Transverse colon (tissue), 4 donors: ENCODE measurements around the gene RAB5IF. TPM values are rescaled to one million over a fixed set of nuclear protein-coding genes. Genes with fewer than 3 reads are reported as not detected.
"Not testable (repeated sequence)": the region's sequence is repeated elsewhere in the genome, so short reads cannot be mapped to it uniquely, and the experiment has no call there.

Experiments used
- DNase-seq: peaks from one replicate; pipeline ENCODE4 v3.0.0-alpha.2; 2019
- H3K27ac ChIP-seq, 4 donors: fragments of 200-600 bp; sonication (generic); 2 replicates each; pipeline ENCODE4 v1.5.1; 2016 to 2018; ENCODE audit warnings: inconsistent platforms in 4 of 4
- H3K27me3 ChIP-seq: fragments of 200-600 bp; sonication (generic); 2 replicates; pipeline ENCODE4 v1.5.1; 2017; ENCODE audit warnings: inconsistent platforms
- H3K36me3 ChIP-seq, 4 donors: fragments of 200-600 bp; sonication (generic); 2 replicates each; pipeline ENCODE4 v1.5.1; 2017 to 2019; ENCODE audit warnings: inconsistent platforms in 4 of 4
- H3K4me1 ChIP-seq, 4 donors: fragments of 200-600 bp; sonication (generic); 2 replicates each; pipeline ENCODE4 v1.5.1; 2017 to 2020; ENCODE audit warnings: inconsistent platforms in 4 of 4
- H3K4me3 ChIP-seq, 4 donors: fragments of 200-600 bp; sonication (generic); 1 replicate in 1 of 4; 2 replicates in 3 of 4; pipeline versions ENCODE4 v1.5.1 to v1.6.1; 2017 to 2019; ENCODE audit warnings: inconsistent platforms in 4 of 4
- H3K9me3 ChIP-seq, 2 donors: fragments of 200-600 bp; sonication (generic); 2 replicates each; pipeline ENCODE4 v1.5.1; 2017 to 2019; ENCODE audit warnings: inconsistent platforms in 2 of 2
- EP300 ChIP-seq: sonication (generic); formaldehyde crosslinking; IDR thresholded peaks from one replicate; pipeline ENCODE4 v1.6.1; 2017; ENCODE audit warnings: antibody characterized with exemption, low read depth
- POLR2A ChIP-seq: fragments of 450-650 bp; IDR thresholded peaks from one replicate; pipeline ENCODE4 v1.6.1; 2016; ENCODE audit warnings: antibody characterized with exemption, mild to moderate bottlenecking, moderate library complexity
- POLR2AphosphoS5 ChIP-seq, 3 donors: sonication (generic); formaldehyde crosslinking; IDR thresholded peaks; one replicate each; pipeline ENCODE4 v1.6.1; 2016; ENCODE audit warnings: antibody characterized with exemption in 3 of 3
- WGBS, 2 donors: methylation state at CpG; one replicate each; pipeline ENCODE4 v1.1.5; 2018; ENCODE audit warnings: low coverage in 1 of 2; 5-methylcytosine and 5-hydroxymethylcytosine counted together
- in situ Hi-C, 4 donors: fragments of 200-750 bp; cut with MboI; loops; one replicate each; pipeline versions ENCODE4 v1.15.0 to v1.15.1; 2017; ENCODE audit warnings: low sequenced_read_pairs in 3 of 4, low pct_ligation_motif_present in 1 of 4, low pct_unique_long_range_greater_than_20kb in 1 of 4
- intact Hi-C: fragments of 100-400 bp; cut with DNase I; formaldehyde crosslinking; loops from one replicate; pipeline ENCODE4 v1.15.1; 2023; ENCODE audit warnings: low total_unique reads
- total RNA-seq, 4 donors: library from RNA; depleted of rRNA; stranded (reverse); fragments of >200 nt; gene quantifications; one replicate each; pipeline ENCODE4 v1.1.0, GENCODE V29; 2016
- TF ChIP-seq, protein P1 (sequence below), 5 experiments: fragments of 200-600 bp in 3 of 5; fragments of 450-650 bp in 2 of 5; sonication (generic) in 3 of 5; IDR thresholded peaks; 1 replicate in 2 of 5; 2 replicates in 3 of 5; pipeline ENCODE4 v1.5.1; 2016 to 2017; ENCODE audit warnings: antibody characterized with exemption in 5 of 5, inconsistent platforms in 3 of 5, mild to moderate bottlenecking in 2 of 5, moderate library complexity in 1 of 5

Gene RAB5IF, protein sequence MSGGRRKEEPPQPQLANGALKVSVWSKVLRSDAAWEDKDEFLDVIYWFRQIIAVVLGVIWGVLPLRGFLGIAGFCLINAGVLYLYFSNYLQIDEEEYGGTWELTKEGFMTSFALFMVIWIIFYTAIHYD
- 100 to 1,000 TPM in 2 of 4 donors, 10 to 100 TPM in 2; 42.2 to 136 (median 102) TPM for total RNA-seq

GRCh38 chr20:36605399-36606157 is at the start of gene RAB5IF:
Gene RAB5IF (plus strand): TSS chr20:36605779. CDS start chr20:36605952, 173 bp downstream.
- H3K36me3 ChIP-seq: peaks cover 0 to 17% (median 7%) of the 10 kb centered on the region in 4 donors
- no peaks in the 10 kb centered on the region for H3K27me3 ChIP-seq
- H3K27ac ChIP-seq: peak within 1 kb of the TSS; percentile 90 to 98 (median 93)
- TF ChIP-seq, protein P1, sequence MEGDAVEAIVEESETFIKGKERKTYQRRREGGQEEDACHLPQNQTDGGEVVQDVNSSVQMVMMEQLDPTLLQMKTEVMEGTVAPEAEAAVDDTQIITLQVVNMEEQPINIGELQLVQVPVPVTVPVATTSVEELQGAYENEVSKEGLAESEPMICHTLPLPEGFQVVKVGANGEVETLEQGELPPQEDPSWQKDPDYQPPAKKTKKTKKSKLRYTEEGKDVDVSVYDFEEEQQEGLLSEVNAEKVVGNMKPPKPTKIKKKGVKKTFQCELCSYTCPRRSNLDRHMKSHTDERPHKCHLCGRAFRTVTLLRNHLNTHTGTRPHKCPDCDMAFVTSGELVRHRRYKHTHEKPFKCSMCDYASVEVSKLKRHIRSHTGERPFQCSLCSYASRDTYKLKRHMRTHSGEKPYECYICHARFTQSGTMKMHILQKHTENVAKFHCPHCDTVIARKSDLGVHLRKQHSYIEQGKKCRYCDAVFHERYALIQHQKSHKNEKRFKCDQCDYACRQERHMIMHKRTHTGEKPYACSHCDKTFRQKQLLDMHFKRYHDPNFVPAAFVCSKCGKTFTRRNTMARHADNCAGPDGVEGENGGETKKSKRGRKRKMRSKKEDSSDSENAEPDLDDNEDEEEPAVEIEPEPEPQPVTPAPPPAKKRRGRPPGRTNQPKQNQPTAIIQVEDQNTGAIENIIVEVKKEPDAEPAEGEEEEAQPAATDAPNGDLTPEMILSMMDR (IDR thresholded peaks at IDR 0.05): peak; percentile 83 to 99 (median 89)
- TF ChIP-seq POLR2AphosphoS5 (IDR thresholded peaks at IDR 0.05) (peak; percentile 89 to 95 (median 93)), EP300 (no peak), POLR2A (peak; percentile 88)
- H3K4me1 ChIP-seq: peaks cover 8 to 26% (median 20%) of the 10 kb centered on the region in 4 donors
- in situ Hi-C loops: loop anchor here in 3 of 4 donors (10.0 to 25.0 kb wide), 2 partner anchors 51 to 282 kb away; partner anchors contain the start of gene TLDC2 (in 1 of the 3)
- peak; percentile 99 for DNase-seq
- WGBS, 2 donors: 0% methylated on average over 56 of the region's 90 CpGs; no CpG with 5 or more reads in 1 of the 2 donors
- intact Hi-C loops: loop anchor here (10.0 kb wide), 1 partner anchor 149 kb away; no protein-coding TSS in a partner anchor
- H3K9me3 ChIP-seq: no peaks in the 10 kb centered on the region
- H3K4me3 ChIP-seq: peak within 1 kb of the TSS; percentile 44 to 97 (median 90)

DNA sequence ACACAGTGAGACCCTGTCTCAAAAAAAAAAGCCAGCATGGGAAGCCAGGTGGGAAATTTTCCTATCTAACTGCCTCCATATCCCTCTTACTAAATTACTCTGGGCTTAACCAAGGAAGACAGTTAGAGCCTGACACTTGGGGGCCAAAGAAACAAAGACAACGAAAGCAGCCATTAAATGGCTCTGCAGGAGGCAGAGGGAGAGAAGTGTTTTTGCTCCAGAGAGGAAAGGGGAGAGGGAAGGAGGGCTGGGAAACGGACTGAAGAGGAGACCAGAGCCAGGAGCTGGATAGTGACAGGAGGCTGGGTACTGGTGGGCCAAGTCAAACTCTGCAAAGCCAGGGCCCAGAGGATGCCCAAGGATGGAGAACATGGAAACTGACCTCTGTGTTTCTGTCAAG is 42.9 kb upstream of the RAB5IF start:
- intact Hi-C loops: no loop called here
- no peak overlapping the region for H3K27ac ChIP-seq

DNA sequence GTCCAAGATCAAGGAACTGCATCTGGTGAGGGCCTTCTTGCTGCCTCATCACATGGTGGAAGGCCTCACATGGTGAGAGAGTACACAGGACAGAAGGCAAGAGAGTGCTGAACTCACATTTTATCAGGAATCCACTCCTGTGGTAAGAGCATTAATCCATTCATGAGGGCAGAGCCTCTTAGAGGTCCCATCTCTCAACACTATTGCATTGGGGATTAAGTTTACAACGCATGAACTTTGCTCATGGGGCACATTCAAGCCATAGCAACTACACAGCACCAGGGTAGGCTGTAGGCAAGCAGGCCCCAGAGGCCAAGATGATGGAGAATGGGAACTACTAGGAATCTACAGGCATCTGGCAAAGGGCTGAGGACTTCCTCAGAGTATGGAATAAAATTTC is 42.2 kb upstream of the RAB5IF start:
- intact Hi-C loops: no loop called here
- no peak overlapping the region for H3K27ac ChIP-seq

More for the DNA sequence above, 42.9 kb upstream of the RAB5IF start:
- Histone ChIP-seq H3K36me3 (no peaks in the 10 kb centered on the region), H3K4me1 (no peaks in the 10 kb centered on the region), H3K4me3 (no peak overlapping the region), H3K27me3 (no peaks in the 10 kb centered on the region), H3K9me3 (no peaks in the 10 kb centered on the region)
- 40 to 92% methylated on average over 1 to 2 of the region's 2 CpGs for whole genome bisulfite sequencing, 2 donors
- TF ChIP-seq, protein P1 (IDR thresholded peaks at IDR 0.05): no peak
- DNase-seq: no peak
- in situ Hi-C loops: loop anchor here in 1 of 4 donors (25.0 kb wide), 1 partner anchor 200 kb away; the partner anchor contains the start of gene DSN1

DNA sequence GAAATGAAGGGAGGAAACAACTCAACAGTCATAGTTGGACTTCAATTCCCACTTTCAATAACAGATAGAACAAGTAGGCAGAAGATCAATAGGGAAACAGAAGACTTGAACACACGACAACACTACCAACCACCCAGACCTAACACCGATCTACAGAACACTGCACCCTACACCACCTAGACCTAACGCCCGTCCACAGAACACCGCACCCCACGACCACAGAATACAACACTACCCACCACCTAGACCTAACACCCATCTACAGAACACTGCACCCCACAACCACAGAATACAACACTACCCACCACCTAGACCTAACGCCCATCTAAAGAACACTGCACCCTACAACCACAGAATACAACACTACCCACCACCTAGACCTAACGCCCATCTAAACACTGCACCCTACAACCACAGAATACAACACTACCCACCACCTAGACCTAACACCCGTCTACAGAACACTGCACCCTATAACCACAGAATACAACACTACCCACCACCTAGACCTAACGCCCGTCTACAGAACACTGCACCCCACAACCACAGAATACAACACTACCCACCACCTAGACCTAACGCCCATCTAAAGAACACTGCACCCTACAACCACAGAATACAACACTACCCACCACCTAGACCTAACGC is 41.4 kb upstream of the RAB5IF start:
- WGBS, 2 donors: 85 to 88% methylated on average over 8 to 13 of the region's 13 CpGs
- H3K4me1 ChIP-seq, H3K4me3 ChIP-seq, H3K9me3 ChIP-seq, intact Hi-C loops, H3K27ac ChIP-seq, DNase-seq, H3K27me3 ChIP-seq, H3K36me3 ChIP-seq: not testable (repeated sequence)
- in situ Hi-C loops: loop anchor here in 1 of 4 donors (25.0 kb wide), 1 partner anchor 198 kb away; the partner anchor contains the start of gene DSN1

More for the DNA sequence above, 42.2 kb upstream of the RAB5IF start:
- Histone ChIP-seq H3K4me1 (no peaks in the 10 kb centered on the region), H3K9me3 (no peaks in the 10 kb centered on the region), H3K4me3 (no peak overlapping the region), H3K27me3 (no peaks in the 10 kb centered on the region), H3K36me3 (no peaks in the 10 kb centered on the region)
- in situ Hi-C loops: loop anchor here in 1 of 4 donors (25.0 kb wide), 1 partner anchor 199 kb away; the partner anchor contains the start of gene DSN1
- DNase-seq: no peak
- WGBS, 2 donors: 67% methylated on average over 1 of the region's 1 CpG; no CpG with 5 or more reads in 1 of the 2 donors
- TF ChIP-seq EP300 (no peak), POLR2A (no peak), POLR2AphosphoS5 (IDR thresholded peaks at IDR 0.05) (no peak)
- TF ChIP-seq, protein P1 (IDR thresholded peaks at IDR 0.05): no peak

DNA sequence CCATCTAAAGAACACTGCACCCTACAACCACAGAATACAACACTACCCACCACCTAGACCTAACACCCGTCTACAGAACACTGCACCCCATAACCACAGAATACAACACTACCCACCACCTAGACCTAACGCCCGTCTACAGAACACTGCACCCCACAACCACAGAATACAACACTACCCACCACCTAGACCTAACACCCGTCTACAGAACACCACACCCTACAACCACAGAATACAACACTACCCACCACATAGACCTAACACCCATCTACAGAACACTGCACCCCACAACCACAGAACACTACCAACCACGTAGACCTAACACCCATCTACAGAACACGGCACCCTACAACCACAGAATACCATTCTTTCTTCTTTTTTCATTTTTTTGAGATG is 40.9 kb upstream of the RAB5IF start:
- H3K9me3 ChIP-seq, H3K36me3 ChIP-seq, H3K4me1 ChIP-seq, H3K27me3 ChIP-seq, H3K27ac ChIP-seq, DNase-seq, H3K4me3 ChIP-seq: not testable (repeated sequence)
- intact Hi-C loops: loop anchor here (5.0 kb wide), 1 partner anchor 38 kb away; no protein-coding TSS in a partner anchor
- 66 to 83% methylated on average over 3 to 6 of the region's 6 CpGs for WGBS, 2 donors
- in situ Hi-C loops: loop anchor here in 1 of 4 donors (25.0 kb wide), 1 partner anchor 198 kb away; the partner anchor contains the start of gene DSN1
